HS-5 (cell line): ENCODE data around the gene STK4.

Experiments used
- DNase-seq: peaks from one replicate; pipeline ENCODE4 v3.0.0-alpha.2; 2012; ENCODE audit warnings: low read depth

Gene STK4

DNA sequence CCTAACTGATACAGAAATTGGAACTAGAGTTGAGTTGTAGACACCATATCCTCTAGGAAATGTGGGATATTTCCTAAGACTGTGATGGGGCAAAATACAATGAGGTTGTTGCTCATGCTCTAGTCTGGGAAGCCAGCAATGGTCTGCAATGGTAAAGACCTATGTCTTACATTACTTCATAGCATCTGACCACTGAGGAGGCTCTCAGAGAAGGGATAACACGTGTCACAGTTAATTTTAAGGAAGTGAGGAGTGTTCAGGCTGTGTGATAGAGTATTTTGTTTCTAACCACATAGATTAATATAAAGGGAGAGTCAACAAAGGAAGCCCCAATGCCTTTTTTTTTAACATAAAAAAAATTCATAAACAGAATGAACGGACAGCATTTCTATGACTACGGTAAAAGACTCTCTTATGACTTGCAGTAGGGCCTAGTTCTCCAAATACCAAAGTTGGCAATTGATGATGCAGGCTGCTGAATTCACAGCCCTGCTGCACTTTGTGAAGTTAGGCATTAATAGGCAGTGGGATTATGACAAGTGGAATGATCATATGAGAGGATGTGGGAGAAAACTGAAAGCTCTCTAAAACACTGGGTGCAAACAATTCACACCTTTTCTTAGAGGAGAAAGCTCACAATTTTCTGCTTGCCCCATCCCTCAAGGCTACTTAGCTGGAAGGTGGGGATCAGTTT lies 120.9 kb downstream of the STK4 start:
- no peak for DNase-seq

GRCh38 chr20:45087814-45088213 lies 121.5 kb downstream of the STK4 start:
- no peak for DNase-seq

DNA sequence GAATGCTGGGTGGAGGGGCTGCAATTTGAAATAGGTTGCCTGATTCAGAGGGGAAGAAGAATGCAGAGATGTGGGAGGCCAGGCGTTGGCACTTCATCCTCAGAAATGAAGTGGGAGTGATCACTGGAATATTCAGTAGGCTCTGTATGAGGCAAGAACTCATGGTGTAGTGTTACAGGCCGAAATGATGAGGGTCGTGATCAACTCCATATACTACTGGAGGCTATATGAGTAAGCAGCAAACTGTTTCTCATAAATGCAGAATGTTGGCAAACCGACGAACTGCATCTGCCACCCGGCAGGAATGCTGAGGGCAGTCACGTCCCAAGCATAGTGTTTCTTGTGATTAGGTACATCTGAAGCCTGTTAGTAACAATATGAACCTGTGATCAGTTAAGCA lies 121.9 kb downstream of the STK4 start:
- DNase-seq, result peak; percentile 99

DNA sequence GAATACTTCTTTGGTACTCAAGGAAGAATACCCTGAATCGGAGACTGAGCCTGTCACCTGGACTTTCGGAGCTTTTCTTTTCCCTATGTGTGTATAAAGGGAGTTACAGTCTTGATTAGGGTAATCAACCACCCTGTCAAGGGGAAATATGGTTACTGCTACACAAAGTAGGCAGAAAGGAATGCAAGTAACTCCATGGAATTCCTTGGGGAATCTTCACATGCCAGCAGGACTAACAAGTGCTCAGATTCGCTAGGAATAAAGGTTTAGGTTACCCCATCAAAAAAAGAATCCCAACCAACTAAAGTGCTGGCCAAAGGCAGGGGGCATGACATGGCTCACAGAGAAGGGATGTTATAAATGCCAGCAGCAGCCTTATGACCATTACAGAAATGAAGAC lies 124.2 kb downstream of the STK4 start:
- DNase-seq, result no peak

DNA sequence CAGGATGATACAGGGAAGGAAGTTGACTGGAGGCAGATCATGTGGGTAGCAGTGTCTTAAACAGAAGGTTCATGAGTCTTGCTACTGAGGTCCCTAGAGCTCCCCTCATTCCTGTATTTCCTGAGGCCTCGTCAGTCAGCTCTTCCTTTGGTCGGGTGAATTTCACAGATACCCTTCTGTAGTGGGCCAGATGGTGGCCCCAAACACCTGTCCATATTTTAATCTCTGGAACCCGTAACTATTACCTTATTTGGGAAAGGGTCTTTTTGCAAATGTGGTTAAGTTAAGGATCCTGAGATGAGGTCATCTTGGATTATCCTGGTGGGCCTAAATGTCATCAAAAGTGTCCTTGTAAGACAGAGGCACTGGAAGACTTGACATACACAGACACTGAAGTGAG lies 125.1 kb downstream of the STK4 start:
- DNase-seq, result no peak

DNA sequence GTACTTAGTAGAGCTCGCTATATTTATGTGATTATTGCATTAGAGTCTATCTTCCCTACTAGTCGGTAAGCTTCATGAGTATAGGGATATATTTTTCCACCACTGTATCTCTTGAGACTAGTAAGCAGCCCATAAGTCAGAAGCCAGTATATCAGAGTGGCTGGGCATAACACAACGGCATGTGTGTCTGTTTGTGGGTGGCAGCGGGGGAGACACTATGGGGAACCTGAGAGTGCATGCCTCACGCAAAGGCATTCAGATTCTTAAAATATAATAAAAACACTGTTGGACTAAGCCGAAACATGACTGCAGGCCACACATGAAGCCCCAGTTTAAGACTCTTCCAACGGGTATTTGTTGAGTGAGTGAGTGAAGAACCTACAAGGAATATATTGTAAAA lies 126.6 kb downstream of the STK4 start:
- DNase-seq, result no peak

- DNase-seq, result no peak
These were observed 127.9 kb downstream of the STK4 start for GRCh38 chr20:45094201-45094600.

DNA sequence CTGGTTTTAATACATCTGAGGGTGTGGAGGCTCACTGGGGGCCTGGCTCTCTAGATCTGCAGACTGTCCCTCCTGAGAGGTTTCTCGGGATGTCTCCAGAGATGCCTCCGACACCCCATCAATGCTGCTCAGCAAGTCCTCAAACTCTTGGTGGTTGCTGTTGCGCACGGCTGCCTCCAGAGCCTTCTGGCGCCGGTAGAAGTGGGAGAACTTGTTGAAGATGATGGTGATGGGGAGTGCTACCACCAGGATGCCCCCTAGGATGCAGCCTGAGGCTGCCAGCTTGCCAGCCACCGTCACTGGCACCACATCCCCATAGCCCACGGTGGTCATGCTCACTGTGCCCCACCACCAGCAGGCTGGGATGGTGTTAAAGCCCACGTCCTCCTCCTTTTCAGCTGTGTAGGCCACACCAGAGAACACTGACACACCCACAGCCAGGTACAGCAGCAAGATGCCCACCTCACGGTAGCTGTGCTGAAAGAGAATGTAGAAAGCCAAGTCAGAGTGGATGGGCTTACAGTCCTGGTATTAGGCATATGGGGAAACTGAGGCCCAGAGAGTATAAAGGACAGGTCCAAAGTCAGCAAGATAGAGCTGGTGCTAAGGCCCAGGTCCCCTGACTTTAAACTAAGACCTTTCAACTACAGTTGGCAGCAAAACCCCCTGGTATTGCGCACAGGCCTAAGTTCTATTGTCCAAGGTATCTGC lies 128.7 kb downstream of the STK4 start:
- DNase-seq, result no peak

DNA sequence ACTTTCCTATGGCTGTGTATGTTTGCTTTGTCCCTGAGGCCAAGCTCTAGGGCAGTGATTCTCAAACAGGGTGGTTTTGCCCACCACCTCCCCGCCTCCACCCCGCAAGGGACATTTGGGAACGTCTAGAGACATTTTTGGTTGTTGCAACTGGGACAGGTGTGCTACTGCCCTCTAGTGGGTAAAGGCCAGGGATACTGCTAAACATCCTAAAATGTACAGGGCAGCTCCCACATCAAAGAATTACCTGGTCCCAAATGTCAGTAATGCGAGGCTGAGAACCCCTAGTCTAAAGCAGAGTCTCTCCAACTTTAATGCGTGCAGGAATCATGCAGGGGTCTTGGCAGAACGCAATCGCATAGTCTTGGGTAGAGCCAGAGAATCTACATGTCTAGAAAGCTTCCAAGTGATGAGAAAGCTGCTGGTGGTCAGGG lies 129.5 kb downstream of the STK4 start:
- no peak for DNase-seq

DNA sequence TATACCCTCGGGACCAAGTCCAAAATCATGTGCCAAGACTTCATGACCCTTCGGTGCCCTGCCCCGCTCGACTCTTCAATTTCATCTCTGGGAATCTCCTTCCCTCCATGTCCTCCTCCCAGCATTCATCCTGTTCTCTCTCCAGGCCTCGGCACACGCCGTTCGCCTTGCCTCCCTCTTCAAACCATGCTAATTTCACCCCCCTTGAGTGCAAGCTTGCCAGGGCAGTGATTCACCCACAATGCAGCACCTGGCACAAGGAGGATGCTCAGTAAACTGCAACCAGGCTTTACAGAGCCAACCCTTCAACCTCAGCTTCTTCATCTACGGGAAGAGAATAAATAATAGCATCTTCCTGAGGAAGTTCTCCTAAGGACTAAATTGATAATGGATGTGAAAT lies 130.5 kb downstream of the STK4 start:
- no peak for DNase-seq

- DNase-seq, result no peak
These were observed 131.3 kb downstream of the STK4 start for GRCh38 chr20:45097485-45098102.

GRCh38 chr20:45098103-45098773 lies 131.9 kb downstream of the STK4 start:
- no peak for DNase-seq

DNA sequence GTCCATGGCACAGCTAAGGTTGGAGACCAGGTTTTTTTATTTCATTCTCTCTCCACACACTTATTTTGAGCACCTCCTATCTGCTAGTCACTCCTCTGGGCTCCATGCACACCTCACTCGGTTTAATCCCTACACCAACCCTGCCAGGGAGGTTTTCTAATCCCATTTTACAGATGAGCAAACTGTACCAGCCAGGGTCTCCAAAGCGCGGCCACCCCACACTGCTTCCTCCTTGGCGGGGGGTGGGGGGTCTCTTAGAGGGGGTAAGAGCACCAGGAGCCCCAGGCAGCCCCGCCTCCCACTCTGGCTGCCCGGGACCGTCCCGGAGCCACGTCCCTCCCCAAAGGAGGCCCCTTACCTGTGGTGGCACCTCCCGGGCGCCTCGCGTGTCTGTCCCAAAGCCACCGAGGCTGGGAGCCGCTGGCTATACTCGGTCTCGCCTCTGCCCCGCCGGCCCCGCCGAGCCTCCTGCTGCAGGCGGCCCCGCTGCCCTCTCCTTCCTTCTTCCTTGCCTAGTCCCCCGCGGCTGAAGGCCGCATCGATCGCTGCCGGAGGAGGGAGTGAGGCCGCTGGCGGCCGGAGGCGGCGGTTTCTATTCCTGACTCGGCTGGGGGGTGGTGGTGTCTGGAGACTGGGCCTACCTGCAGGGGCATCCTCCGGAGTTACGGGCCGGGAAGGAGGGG lies 134.4 kb downstream of the STK4 start, which contains the start of gene KCNS1:
TSS of gene KCNS1 (minus strand) at position 565 of the 683 bp plus-strand sequence. CDS start 1,891 bp downstream, outside the sequence.
- no peak for DNase-seq

DNA sequence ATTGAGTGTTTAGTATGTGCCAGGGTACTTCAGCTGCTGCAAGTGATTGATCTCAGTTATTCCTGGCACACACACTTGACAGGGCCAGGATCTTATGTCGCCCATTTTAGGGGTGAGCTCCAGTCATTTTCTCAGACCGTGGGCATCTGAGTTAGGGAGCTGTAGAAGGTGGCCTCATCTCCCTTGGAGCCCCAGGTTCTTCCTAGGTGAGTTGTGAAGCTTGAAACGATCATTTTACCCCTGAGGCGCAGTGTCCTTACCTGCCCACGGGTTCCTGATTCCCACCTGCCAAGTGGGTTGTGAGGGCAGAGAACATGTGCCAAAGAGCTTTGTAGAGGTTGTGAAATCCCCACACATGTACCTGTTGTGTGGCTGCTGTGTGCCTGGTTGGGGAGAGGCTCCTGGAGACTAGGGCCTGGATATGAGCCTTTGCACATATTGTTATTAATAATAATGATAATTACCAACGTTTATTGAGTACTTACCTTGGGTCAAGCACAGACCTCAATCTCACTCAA lies 135.1 kb downstream of the STK4 start:
- no peak for DNase-seq

DNA sequence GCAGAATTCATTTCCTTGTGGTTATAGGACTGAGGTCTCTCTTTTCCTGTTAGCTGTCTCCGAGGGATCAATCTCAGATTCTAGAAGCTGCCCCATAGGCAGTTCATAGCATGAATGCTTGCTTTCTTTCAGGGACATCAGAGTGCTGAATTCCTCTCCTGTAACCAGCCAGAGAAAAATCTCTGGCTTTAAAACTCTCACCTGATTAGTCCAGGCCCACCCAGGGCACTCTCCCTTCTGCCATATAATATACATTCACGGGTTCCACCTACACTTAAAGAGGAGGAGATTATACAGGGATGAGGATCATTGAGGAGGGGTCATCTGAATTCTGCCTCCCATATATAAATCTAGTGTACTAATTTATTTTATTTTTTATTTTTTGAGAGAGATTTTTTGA lies 136.8 kb downstream of the STK4 start:
- no peak for DNase-seq

DNA sequence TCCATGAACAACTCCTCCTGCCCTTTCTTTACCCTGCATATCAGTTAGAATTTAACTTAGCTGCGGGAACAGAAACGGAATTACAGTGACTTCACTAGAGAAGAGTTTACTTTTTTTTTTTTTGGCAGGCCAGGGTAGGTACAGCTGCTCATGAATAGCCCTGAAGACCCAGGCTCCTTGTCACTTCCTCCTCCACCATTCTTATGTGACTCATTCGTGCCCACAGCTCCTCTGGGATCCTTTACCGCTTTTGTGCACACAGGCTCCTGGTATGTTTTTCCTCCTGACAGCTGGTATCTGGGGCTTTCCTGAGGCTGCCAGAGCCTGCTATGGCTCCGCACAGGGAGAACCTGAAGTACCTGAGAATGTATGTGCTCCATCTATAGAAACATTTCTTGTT lies 138.5 kb downstream of the STK4 start:
- DNase-seq, result peak; percentile 95

GRCh38 chr20:45105317-45105716 lies 139.0 kb downstream of the STK4 start:
- DNase-seq, result no peak

GRCh38 chr20:45109634-45110033 lies 143.3 kb downstream of the STK4 start:
- DNase-seq, result no peak

- no peak for DNase-seq
These were observed 144.0 kb downstream of the STK4 start for GRCh38 chr20:45110301-45110700.

- no peak for DNase-seq
These were observed 145.0 kb downstream of the STK4 start for GRCh38 chr20:45111285-45111684.

- DNase-seq, result no peak
These were observed 145.6 kb downstream of the STK4 start for GRCh38 chr20:45111799-45112471.
